Esophagus muscularis mucosa (tissue), 3 donors: ENCODE results near the gene MAGEA1.
"Not testable (repeated sequence)": the region's sequence is repeated elsewhere in the genome, so short reads cannot be mapped to it uniquely, and the experiment has no call there.

Experiments used
- POLR2AphosphoS5 ChIP-seq, 2 donors: sonication (generic); formaldehyde crosslinking; IDR thresholded peaks; one replicate each; pipeline ENCODE4 v1.6.1; 2017; ENCODE audit warnings: antibody characterized with exemption in 2 of 2
- TF ChIP-seq, protein P1 (sequence below), 3 experiments: fragments of 200-600 bp in 2 of 3; fragments of 450-650 bp in 1 of 3; sonication (generic) in 2 of 3; IDR thresholded peaks; one replicate each; pipeline ENCODE4 v1.5.1; 2017 to 2019; ENCODE audit warnings: antibody characterized with exemption in 3 of 3, mild to moderate bottlenecking in 2 of 3, moderate library complexity in 1 of 3

DNA sequence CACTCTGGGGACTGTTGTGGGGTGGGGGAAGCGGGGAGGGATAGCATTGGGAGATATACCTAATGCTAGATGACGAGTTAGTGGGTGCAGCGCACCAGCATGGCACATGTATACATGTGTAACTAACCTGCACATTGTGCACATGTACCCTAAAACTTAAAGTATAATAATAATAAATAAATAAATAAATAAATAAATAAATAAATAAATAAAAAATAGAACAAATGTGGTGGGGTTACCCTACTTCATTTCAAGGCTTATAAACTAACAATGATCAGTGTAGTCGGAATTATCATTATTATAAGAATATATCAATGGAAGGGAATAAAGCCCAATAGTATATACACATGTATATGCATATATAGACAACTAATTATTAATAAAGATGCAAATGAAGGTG is 10.7 kb upstream of the MAGEA1 start:
- TF ChIP-seq POLR2AphosphoS5 (IDR thresholded peaks at IDR 0.05): not testable (repeated sequence)
- TF ChIP-seq, protein P1, sequence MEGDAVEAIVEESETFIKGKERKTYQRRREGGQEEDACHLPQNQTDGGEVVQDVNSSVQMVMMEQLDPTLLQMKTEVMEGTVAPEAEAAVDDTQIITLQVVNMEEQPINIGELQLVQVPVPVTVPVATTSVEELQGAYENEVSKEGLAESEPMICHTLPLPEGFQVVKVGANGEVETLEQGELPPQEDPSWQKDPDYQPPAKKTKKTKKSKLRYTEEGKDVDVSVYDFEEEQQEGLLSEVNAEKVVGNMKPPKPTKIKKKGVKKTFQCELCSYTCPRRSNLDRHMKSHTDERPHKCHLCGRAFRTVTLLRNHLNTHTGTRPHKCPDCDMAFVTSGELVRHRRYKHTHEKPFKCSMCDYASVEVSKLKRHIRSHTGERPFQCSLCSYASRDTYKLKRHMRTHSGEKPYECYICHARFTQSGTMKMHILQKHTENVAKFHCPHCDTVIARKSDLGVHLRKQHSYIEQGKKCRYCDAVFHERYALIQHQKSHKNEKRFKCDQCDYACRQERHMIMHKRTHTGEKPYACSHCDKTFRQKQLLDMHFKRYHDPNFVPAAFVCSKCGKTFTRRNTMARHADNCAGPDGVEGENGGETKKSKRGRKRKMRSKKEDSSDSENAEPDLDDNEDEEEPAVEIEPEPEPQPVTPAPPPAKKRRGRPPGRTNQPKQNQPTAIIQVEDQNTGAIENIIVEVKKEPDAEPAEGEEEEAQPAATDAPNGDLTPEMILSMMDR (IDR thresholded peaks at IDR 0.05): not testable (repeated sequence)
